ENCODE measurements around the gene GOLGA8F.
"Not testable (repeated sequence)": the region's sequence is repeated elsewhere in the genome, so short reads cannot be mapped to it uniquely, and the experiment has no call there.

DNA sequence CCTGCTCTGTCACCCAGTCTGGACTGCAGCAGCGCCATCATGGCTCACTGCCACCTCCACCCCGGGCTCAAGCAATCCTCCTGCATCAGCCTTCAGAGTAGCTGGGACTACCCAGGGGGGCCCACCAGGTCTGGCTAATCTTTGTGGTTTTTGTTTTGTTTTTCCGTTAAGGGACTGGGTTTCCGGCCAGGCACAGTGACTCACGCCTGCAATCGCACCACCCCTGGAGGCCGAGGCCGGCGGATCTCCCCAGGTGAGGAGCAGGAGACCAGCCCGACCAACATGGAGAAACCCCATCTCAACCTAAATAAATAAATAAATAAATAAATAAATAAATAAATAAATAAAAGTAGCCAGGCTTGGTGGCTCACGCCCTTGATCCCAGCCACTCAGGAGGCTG, 17.6 kb downstream of the GOLGA8F start:
- TF ChIP-seq, protein P1, sequence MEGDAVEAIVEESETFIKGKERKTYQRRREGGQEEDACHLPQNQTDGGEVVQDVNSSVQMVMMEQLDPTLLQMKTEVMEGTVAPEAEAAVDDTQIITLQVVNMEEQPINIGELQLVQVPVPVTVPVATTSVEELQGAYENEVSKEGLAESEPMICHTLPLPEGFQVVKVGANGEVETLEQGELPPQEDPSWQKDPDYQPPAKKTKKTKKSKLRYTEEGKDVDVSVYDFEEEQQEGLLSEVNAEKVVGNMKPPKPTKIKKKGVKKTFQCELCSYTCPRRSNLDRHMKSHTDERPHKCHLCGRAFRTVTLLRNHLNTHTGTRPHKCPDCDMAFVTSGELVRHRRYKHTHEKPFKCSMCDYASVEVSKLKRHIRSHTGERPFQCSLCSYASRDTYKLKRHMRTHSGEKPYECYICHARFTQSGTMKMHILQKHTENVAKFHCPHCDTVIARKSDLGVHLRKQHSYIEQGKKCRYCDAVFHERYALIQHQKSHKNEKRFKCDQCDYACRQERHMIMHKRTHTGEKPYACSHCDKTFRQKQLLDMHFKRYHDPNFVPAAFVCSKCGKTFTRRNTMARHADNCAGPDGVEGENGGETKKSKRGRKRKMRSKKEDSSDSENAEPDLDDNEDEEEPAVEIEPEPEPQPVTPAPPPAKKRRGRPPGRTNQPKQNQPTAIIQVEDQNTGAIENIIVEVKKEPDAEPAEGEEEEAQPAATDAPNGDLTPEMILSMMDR (IDR thresholded peaks at IDR 0.05) = not testable (repeated sequence)
- TF ChIP-seq POLR2A (IDR thresholded peaks at IDR 0.05) = not testable (repeated sequence)

Data from lower leg skin (tissue), 3 donors.